Ascending aorta (tissue), 2 donors: ENCODE data around the gene EPHA8. TPM values are rescaled to one million over a fixed set of nuclear protein-coding genes. Genes with fewer than 3 reads are reported as not detected.

Experiments
- DNase-seq, 2 donors: peaks; one replicate each; pipeline ENCODE4 v3.0.0-alpha.2; 2019; ENCODE audit warnings: low spot score in 2 of 2
- H3K27ac ChIP-seq, 2 donors: fragments of 200-600 bp; sonication (generic); one replicate each; pipeline ENCODE4 v1.5.1; 2016 to 2017; ENCODE audit warnings: mild to moderate bottlenecking in 1 of 2
- H3K27me3 ChIP-seq: fragments of 200-600 bp; sonication (generic); one replicate; pipeline ENCODE4 v1.5.1; 2017
- H3K36me3 ChIP-seq, 2 donors: fragments of 200-600 bp; sonication (generic); one replicate each; pipeline ENCODE4 v1.5.1; 2016
- H3K4me1 ChIP-seq, 2 donors: fragments of 200-600 bp; sonication (generic); one replicate each; pipeline ENCODE4 v1.5.1; 2016 to 2017; ENCODE audit warnings: mild to moderate bottlenecking in 1 of 2
- H3K4me3 ChIP-seq, 2 donors: fragments of 200-600 bp; sonication (generic); one replicate each; pipeline ENCODE4 v1.5.1; 2016 to 2017; ENCODE audit warnings: mild to moderate bottlenecking in 1 of 2
- H3K9me3 ChIP-seq, 2 donors: fragments of 200-600 bp; sonication (generic); one replicate each; pipeline ENCODE4 v1.5.1; 2016
- intact Hi-C: fragments of 100-400 bp; cut with DNase I; formaldehyde crosslinking; loops from one replicate; pipeline ENCODE4 v1.15.1; 2023
- total RNA-seq: library from RNA; depleted of rRNA; stranded (reverse); fragments of >200 nt; gene quantifications from one replicate; pipeline ENCODE4 v1.1.0, GENCODE V29; 2016
- TF ChIP-seq, protein P1 (sequence below), 3 experiments: fragments of 200-600 bp in 2 of 3; fragments of 450-650 bp in 1 of 3; sonication (generic) in 2 of 3; IDR thresholded peaks; one replicate each; pipeline ENCODE4 v1.5.1; 2016 to 2019; ENCODE audit warnings: antibody characterized with exemption in 3 of 3, mild to moderate bottlenecking in 1 of 3, moderate library complexity in 1 of 3

EPHA8 gene
- total RNA-seq, 1 donor from 2014 or later, result not detected

- no peak for DNase-seq
- no peak overlapping the region for H3K27ac ChIP-seq
- no peaks in the 10 kb centered on the region for H3K27me3 ChIP-seq
- H3K9me3 ChIP-seq, result no peaks in the 10 kb centered on the region
- H3K36me3 ChIP-seq, result no peaks in the 10 kb centered on the region
- intact Hi-C loops, result no loop called here
- TF ChIP-seq, protein P1, sequence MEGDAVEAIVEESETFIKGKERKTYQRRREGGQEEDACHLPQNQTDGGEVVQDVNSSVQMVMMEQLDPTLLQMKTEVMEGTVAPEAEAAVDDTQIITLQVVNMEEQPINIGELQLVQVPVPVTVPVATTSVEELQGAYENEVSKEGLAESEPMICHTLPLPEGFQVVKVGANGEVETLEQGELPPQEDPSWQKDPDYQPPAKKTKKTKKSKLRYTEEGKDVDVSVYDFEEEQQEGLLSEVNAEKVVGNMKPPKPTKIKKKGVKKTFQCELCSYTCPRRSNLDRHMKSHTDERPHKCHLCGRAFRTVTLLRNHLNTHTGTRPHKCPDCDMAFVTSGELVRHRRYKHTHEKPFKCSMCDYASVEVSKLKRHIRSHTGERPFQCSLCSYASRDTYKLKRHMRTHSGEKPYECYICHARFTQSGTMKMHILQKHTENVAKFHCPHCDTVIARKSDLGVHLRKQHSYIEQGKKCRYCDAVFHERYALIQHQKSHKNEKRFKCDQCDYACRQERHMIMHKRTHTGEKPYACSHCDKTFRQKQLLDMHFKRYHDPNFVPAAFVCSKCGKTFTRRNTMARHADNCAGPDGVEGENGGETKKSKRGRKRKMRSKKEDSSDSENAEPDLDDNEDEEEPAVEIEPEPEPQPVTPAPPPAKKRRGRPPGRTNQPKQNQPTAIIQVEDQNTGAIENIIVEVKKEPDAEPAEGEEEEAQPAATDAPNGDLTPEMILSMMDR (IDR thresholded peaks at IDR 0.05), result no peak
- no peaks in the 10 kb centered on the region for H3K4me1 ChIP-seq
- H3K4me3 ChIP-seq, result no peak overlapping the region
Measured at GRCh38 chr1:22613572-22613918, 50.3 kb downstream of the EPHA8 start.

DNA sequence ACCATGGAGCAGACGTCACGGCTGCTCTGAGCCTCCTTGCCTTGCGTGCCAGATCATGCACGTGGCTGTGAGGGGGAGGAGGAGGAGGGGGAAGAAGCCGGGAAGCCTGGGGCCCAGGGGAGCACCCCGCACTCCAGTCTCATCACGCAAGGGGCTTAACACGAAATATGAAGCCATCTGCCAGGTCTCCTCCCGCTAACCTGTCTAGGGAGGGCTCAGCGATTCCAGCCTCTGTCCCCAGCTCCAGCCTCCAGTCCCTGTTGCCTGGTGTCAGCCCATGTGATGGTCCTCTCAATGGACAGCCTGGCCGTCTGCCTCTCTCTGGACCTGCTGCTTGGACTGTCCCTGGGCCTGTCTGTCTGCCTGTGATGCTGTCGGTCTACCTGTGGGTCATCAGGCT lies 50.7 kb downstream of the EPHA8 start:
- no peak overlapping the region for H3K4me3 ChIP-seq
- no peaks in the 10 kb centered on the region for H3K27me3 ChIP-seq
- intact Hi-C loops, result no loop called here
- H3K27ac ChIP-seq, result no peak overlapping the region
- TF ChIP-seq, protein P1 (IDR thresholded peaks at IDR 0.05), result no peak
- DNase-seq, result no peak
- H3K4me1 ChIP-seq, result no peaks in the 10 kb centered on the region
- H3K9me3 ChIP-seq, result no peaks in the 10 kb centered on the region
- H3K36me3 ChIP-seq, result no peaks in the 10 kb centered on the region

GRCh38 chr1:22615886-22616285 lies 52.6 kb downstream of the EPHA8 start:
- H3K27ac ChIP-seq, result no peak overlapping the region
- intact Hi-C loops, result no loop called here
- H3K9me3 ChIP-seq, result no peaks in the 10 kb centered on the region
- no peak overlapping the region for H3K4me3 ChIP-seq
- no peaks in the 10 kb centered on the region for H3K27me3 ChIP-seq
- H3K4me1 ChIP-seq, result no peaks in the 10 kb centered on the region
- no peak for DNase-seq
- TF ChIP-seq, protein P1 (IDR thresholded peaks at IDR 0.05), result no peak
- no peaks in the 10 kb centered on the region for H3K36me3 ChIP-seq

GRCh38 chr1:22616571-22616970 lies 53.3 kb downstream of the EPHA8 start:
- intact Hi-C loops, result no loop called here
- no peaks in the 10 kb centered on the region for H3K4me1 ChIP-seq
- TF ChIP-seq, protein P1 (IDR thresholded peaks at IDR 0.05), result no peak
- H3K9me3 ChIP-seq, result no peaks in the 10 kb centered on the region
- H3K27ac ChIP-seq, result no peak overlapping the region
- no peak overlapping the region for H3K4me3 ChIP-seq
- no peak for DNase-seq
- H3K27me3 ChIP-seq, result no peaks in the 10 kb centered on the region
- no peaks in the 10 kb centered on the region for H3K36me3 ChIP-seq

DNA sequence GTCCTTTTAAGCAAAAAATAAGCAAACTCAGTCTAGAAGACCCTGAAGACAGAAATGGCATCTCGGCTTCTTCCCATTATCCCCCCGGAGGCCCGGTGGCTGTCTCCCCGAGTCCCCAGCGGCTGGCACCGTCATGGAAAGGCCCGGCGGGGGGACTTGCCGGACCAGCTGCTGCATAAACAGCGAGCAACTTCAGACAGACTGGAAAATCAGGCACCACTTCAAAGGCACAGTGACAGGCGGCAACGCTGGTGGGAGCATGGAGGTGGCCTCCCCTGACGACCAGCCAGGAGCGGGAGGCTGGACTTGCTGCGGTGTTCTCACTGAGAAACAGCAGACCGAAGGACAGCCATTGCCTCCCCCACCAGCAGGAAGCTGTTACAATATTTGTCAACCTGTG lies 54.8 kb downstream of the EPHA8 start:
- TF ChIP-seq, protein P1 (IDR thresholded peaks at IDR 0.05), result no peak
- no peaks in the 10 kb centered on the region for H3K27me3 ChIP-seq
- no peak overlapping the region for H3K4me3 ChIP-seq
- no peaks in the 10 kb centered on the region for H3K4me1 ChIP-seq
- H3K27ac ChIP-seq, result no peak overlapping the region
- DNase-seq, result no peak
- intact Hi-C loops, result no loop called here
- H3K36me3 ChIP-seq, result no peaks in the 10 kb centered on the region
- H3K9me3 ChIP-seq, result no peaks in the 10 kb centered on the region

- intact Hi-C loops, result no loop called here
- no peaks in the 10 kb centered on the region for H3K36me3 ChIP-seq
- no peaks in the 10 kb centered on the region for H3K9me3 ChIP-seq
- DNase-seq, result no peak
- TF ChIP-seq, protein P1 (IDR thresholded peaks at IDR 0.05), result no peak
- H3K4me3 ChIP-seq, result no peak overlapping the region
- H3K27ac ChIP-seq, result no peak overlapping the region
- H3K4me1 ChIP-seq, result no peaks in the 10 kb centered on the region
- H3K27me3 ChIP-seq, result no peaks in the 10 kb centered on the region
Measured at GRCh38 chr1:22619252-22619651, 56.0 kb downstream of the EPHA8 start.
